Heart left ventricle (tissue), 16 donors: ENCODE measurements around the gene SLC7A1. TPM values are rescaled to one million over a fixed set of nuclear protein-coding genes. Genes with fewer than 3 reads are reported as not detected.
A peak's percentile ranks its signal among the peaks of the same experiment; 100 is the strongest.

Experiments
- ATAC-seq, 4 donors: fragments of 200-7000 bp; cut with Tn5 transposase; one replicate each; pipeline ENCODE4 v1.9.1; 2020 to 2022; ENCODE audit warnings: moderate library complexity in 4 of 4, mild to moderate bottlenecking in 3 of 4, moderate number of reproducible peaks in 1 of 4
- DNase-seq, 5 donors: peaks; one replicate each; pipeline ENCODE4 v3.0.0-alpha.2; 2020
- H3K27ac ChIP-seq, 12 donors: fragments of 200-600 bp; sonication (generic) in 4 of 12; one replicate each; pipeline versions ENCODE4 v1.5.0 to v1.8.0; 2016 to 2022; ENCODE audit warnings: mild to moderate bottlenecking in 2 of 12
- H3K27me3 ChIP-seq, 9 donors: fragments of 200-600 bp; sonication (generic) in 2 of 9; one replicate each; pipeline versions ENCODE4 v1.5.1 to v1.8.0; 2016 to 2022; ENCODE audit warnings: mild to moderate bottlenecking in 3 of 9
- H3K36me3 ChIP-seq, 9 donors: fragments of 200-600 bp; sonication (generic) in 2 of 9; one replicate each; pipeline versions ENCODE4 v1.5.0 to v1.8.0; 2018 to 2022; ENCODE audit warnings: mild to moderate bottlenecking in 2 of 9
- H3K4me1 ChIP-seq, 12 donors: fragments of 200-600 bp; sonication (generic) in 4 of 12; one replicate each; pipeline versions ENCODE4 v1.5.0 to v1.8.0; 2016 to 2022; ENCODE audit warnings: mild to moderate bottlenecking in 3 of 12
- H3K4me3 ChIP-seq, 12 donors: fragments of 200-600 bp; sonication (generic) in 4 of 12; one replicate each; pipeline versions ENCODE4 v1.5.0 to v1.8.0; 2017 to 2022; ENCODE audit warnings: mild to moderate bottlenecking in 9 of 12, moderate library complexity in 4 of 12
- H3K9me3 ChIP-seq, 12 donors: fragments of 200-600 bp; sonication (generic) in 4 of 12; one replicate each; pipeline versions ENCODE4 v1.5.0 to v1.8.0; 2016 to 2022; ENCODE audit warnings: mild to moderate bottlenecking in 1 of 12
- CTCF ChIP-seq, 12 donors: fragments of 200-600 bp; sonication (generic) in 4 of 12; IDR thresholded peaks; one replicate each; pipeline versions ENCODE4 v1.5.0 to v1.8.0; 2018 to 2022; ENCODE audit warnings: antibody characterized with exemption in 12 of 12, mild to moderate bottlenecking in 5 of 12
- POLR2A ChIP-seq, 2 donors: fragments of 450-650 bp; IDR thresholded peaks; one replicate each; pipeline ENCODE4 v1.6.1; 2017; ENCODE audit warnings: antibody characterized with exemption in 2 of 2, mild to moderate bottlenecking in 2 of 2, moderate library complexity in 2 of 2
- WGBS, 4 donors: extraction: QIAGEN DNeasy Blood & Tissue Kit in 2 of 4; methylation state at CpG; one replicate each; pipeline versions ENCODE4 v1.1.5 to v1.1.7; 2013 to 2018; 5-methylcytosine and 5-hydroxymethylcytosine counted together
- intact Hi-C, 10 donors: fragments of 100-400 bp; cut with DNase I; formaldehyde crosslinking; loops; one replicate each; pipeline versions ENCODE4 v1.11.1 to v1.14.2; 2022
- polyA plus RNA-seq, 2 donors: library from polyadenylated mRNA; stranded (reverse); fragments of 200-250 nt; gene quantifications; one replicate each; pipeline ENCODE4 v1.2.3, GENCODE V29; 2013
- total RNA-seq, 9 donors: library from RNA; depleted of rRNA in 2 of 9; stranded (reverse); fragments of >200 nt in 2 of 9; fragmentation: NEBNext Ultra II Directional in 3 of 9; extraction: Animal tissue kit (Norgen Biotek cat#: 25700) in 3 of 9; gene quantifications; one replicate each; pipeline versions ENCODE4 v1.1.0 to v1.2.4, GENCODE V29; 2016 to 2023
- donor health status: ischemic (EF 13 %, LVEDD 7.1; RV severe dilation, severe dysfunction).
- donor health status: healthy with polysubstance abuse.
- donor health status: DM: no; HTN: yes; CAD: no.
- donor health status: DM: no; HTN: no; CAD: no.
- donor health status: ischemic (EF 25% LVEDD 6.9; RV normal size, moderate dysfunction).
- donor health status: ischemic (EF 25% LVEDD 5.7; RV mildly dilated, moderate dysfunction).
- donor health status: healthy.
- donor health status: DM: yes; HTN: yes; CAD: no.
- donor health status: ischemic (EF 35%, LVEDD 5.7; RV mildly dilated, moderate dysfunction).
- donor health status: nonischemic (EF 11% LVEDD 7.7; RV severe dilation, severe dysfunction).
- donor health status: DM: yes; HTN: yes; CAD: no.
- donor health status: PGD.
- donor health status: ischemic (EF 29% LVEDD 5.4; RV normal size, mild dysfunction).
- donor health status: nonischemic (EF 23%, LVEDD 6.1; RV moderate dilation, normal function).

SLC7A1 gene
- total and polyA plus RNA-seq, 11 donors, result 3.5 to 66.7 (median 14.3) TPM

GRCh38 chr13:29496241-29496712 is 99.2 kb downstream of the SLC7A1 start:
- H3K4me1 ChIP-seq, result peaks cover 0 to 22% (median 13%) of the 10 kb centered on the region in 12 donors
- TF ChIP-seq POLR2A (IDR thresholded peaks at IDR 0.05), result no peak
- TF ChIP-seq CTCF (IDR thresholded peaks at IDR 0.05), result no peak
- ATAC-seq (peak; percentile 74 to 91 (median 82)), DNase-seq (peak in 4 of 5 donors; percentile 38 to 82 (median 74))
- no peak overlapping the region for H3K4me3 ChIP-seq
- intact Hi-C loops, result loop anchor here in 2 of 10 donors (2.0 to 5.0 kb wide), 2 partner anchors 27 to 346 kb away; no protein-coding TSS in a partner anchor
- no peaks in the 10 kb centered on the region for H3K27me3 ChIP-seq
- H3K9me3 ChIP-seq, result no peaks in the 10 kb centered on the region
- WGBS, 4 donors, result 37 to 45% (median 42%) methylated on average over 9 of the region's 9 CpGs
- H3K36me3 ChIP-seq, result peaks cover 0 to 46% (median 8%) of the 10 kb centered on the region in 9 donors
- peak overlapping the region in 3 of 12 donors; percentile 13 to 22 (median 15) for H3K27ac ChIP-seq

GRCh38 chr13:29494520-29494919 is 101.0 kb downstream of the SLC7A1 start:
- DNase-seq, result no peak
- no peak for ATAC-seq
- intact Hi-C loops, result no loop called here
- Histone ChIP-seq H3K27me3 (no peaks in the 10 kb centered on the region), H3K36me3 (peaks cover 0 to 51% (median 8%) of the 10 kb centered on the region in 9 donors), H3K9me3 (no peaks in the 10 kb centered on the region), H3K4me1 (peaks cover 0 to 22% (median 13%) of the 10 kb centered on the region in 12 donors), H3K4me3 (no peak overlapping the region), H3K27ac (no peak overlapping the region)
- TF ChIP-seq POLR2A (IDR thresholded peaks at IDR 0.05) (no peak), CTCF (IDR thresholded peaks at IDR 0.05) (no peak)
- 89 to 94% (median 94%) methylated on average over 8 of the region's 8 CpGs for WGBS, 4 donors

- DNase-seq (no peak), ATAC-seq (no peak)
- TF ChIP-seq POLR2A (IDR thresholded peaks at IDR 0.05) (no peak), CTCF (IDR thresholded peaks at IDR 0.05) (no peak)
- H3K27me3 ChIP-seq, result peaks cover 0 to 2% (median 0%) of the 10 kb centered on the region in 9 donors
- H3K9me3 ChIP-seq, result no peaks in the 10 kb centered on the region
- intact Hi-C loops, result no loop called here
- peaks cover 0 to 22% (median 13%) of the 10 kb centered on the region in 12 donors for H3K4me1 ChIP-seq
- H3K4me3 ChIP-seq, result no peak overlapping the region
- peaks cover 0 to 51% (median 5%) of the 10 kb centered on the region in 9 donors for H3K36me3 ChIP-seq
- WGBS, 4 donors, result 70 to 73% (median 71%) methylated on average over 4 of the region's 4 CpGs
- H3K27ac ChIP-seq, result no peak overlapping the region
Observed at GRCh38 chr13:29493796-29494195, 101.7 kb downstream of the SLC7A1 start.

- H3K4me1 ChIP-seq, result peaks cover 0 to 9% (median 2%) of the 10 kb centered on the region in 12 donors
- DNase-seq (no peak), ATAC-seq (no peak)
- no peak overlapping the region for H3K27ac ChIP-seq
- TF ChIP-seq CTCF (IDR thresholded peaks at IDR 0.05) (no peak), POLR2A (IDR thresholded peaks at IDR 0.05) (no peak)
- intact Hi-C loops, result no loop called here
- H3K4me3 ChIP-seq, result no peak overlapping the region
- no peaks in the 10 kb centered on the region for H3K9me3 ChIP-seq
- 48 to 78% (median 61%) methylated on average over 2 of the region's 2 CpGs for WGBS, 4 donors
- peaks cover 0 to 6% (median 0%) of the 10 kb centered on the region in 9 donors for H3K27me3 ChIP-seq
- H3K36me3 ChIP-seq, result peaks cover 0 to 41% (median 0%) of the 10 kb centered on the region in 9 donors
Observed at GRCh38 chr13:29491248-29491647, 104.2 kb downstream of the SLC7A1 start.
